Right lobe of liver (tissue), 4 donors: Measurements from ENCODE around the gene PELO.

ENCODE experiments used
- CTCF ChIP-seq, 4 donors: fragments of 200-600 bp in 3 of 4; fragments of 450-650 bp in 1 of 4; IDR thresholded peaks; one replicate each; pipeline versions ENCODE4 v1.5.1 to v1.8.0; 2016 to 2022; ENCODE audit warnings: antibody characterized with exemption in 4 of 4, mild to moderate bottlenecking in 2 of 4
- POLR2A ChIP-seq: fragments of 450-650 bp; IDR thresholded peaks from one replicate; pipeline ENCODE4 v1.6.1; 2017; ENCODE audit warnings: antibody characterized with exemption, mild to moderate bottlenecking
- donor health status: DM: no; HTN: no; CAD: no.
- donor health status: DM: no; HTN: no; CAD: no.
- donor health status: DM: no; HTN: yes; CAD: no.

DNA sequence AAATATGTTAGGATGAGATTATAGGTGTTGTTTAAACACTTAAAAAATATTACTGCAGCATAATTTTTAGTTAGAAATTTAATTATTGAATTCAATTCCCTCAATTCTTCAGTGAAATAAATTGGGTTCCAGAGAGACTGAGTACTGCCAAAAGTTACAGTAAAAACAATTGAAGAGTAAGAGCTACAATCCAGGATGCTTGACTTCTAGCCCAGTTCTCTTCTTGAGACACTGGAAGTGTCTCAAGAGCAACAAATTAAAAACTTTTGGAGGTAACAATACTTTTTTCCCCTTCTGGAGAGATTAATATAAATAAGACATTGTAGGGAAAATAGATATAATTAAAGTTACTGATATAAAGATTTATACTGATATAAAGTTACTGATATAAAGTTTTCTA is 8.3 kb downstream of the PELO start:
- TF ChIP-seq CTCF (IDR thresholded peaks at IDR 0.05) (no peak), POLR2A (no peak)
